ENCODE results near the gene TNFSF13. TPM values are rescaled to one million over a fixed set of nuclear protein-coding genes. Genes with fewer than 3 reads are reported as not detected.

Gene TNFSF13
- total and polyA plus RNA-seq, 2 of the 8 experiments (the other 6 are each of a cell fraction or from before 2014, with no cell fraction given), result 2.1 to 2.6 TPM

DNA sequence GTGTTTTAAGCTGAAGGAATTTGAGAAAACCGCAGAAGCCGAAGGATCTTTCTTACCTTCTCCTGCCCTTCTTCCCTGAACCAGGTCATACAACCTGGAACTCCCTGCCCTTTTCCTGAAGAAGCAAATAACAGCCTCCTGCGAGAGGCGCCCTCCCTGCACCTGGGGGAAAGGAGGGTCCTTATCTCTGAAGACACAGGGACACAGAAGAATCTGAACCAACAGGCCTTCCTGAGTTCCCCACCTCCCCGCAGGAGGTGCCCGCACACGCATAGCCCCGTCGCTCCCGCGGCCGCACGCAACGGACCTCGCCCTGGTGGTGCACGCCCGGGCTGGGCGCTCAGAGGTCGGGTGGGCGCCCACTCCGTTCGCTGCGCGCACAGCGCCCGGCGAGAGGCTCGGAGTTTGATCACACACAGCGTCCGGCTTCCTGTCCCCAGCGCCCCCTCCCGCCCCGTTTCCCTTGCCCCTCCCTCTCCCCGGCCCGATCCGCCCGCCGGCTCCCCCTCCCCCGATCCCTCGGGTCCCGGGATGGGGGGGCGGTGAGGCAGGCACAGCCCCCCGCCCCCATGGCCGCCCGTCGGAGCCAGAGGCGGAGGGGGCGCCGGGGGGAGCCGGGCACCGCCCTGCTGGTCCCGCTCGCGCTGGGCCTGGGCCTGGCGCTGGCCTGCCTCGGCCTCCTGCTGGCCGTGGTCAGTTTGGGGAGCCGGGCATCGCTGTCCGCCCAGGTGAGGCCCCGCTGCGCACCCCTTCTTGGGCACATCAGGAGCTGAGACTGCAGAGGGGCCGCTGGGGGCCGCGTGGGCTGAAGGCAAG is 9.8 kb upstream of the TNFSF13 start, which contains the start of gene TNFSF12:
TSS of gene TNFSF12 (plus strand) at position 474 of the 816 bp plus-strand sequence. CDS start at position 570, 96 bp downstream.
- whole genome bisulfite sequencing, 2 experiments (ENCODE audit: extremely low coverage in 1 of 2, insufficient coverage in 1 of 2, insufficient read length in 1 of 2, insufficient replicate concordance in 2 of 2, low coverage in 1 of 2, low lambda C conversion rate in 2 of 2, missing lambda C conversion rate in 1 of 2), result 3% methylated on average over 37 of the region's 65 CpGs; no CpG with 5 or more reads in 1 of the 2 experiments
- DNase-seq (ENCODE audit: low read depth in 1 of 2, low spot score in 2 of 2), result peak in 1 of 2 experiments; percentile 73
- TF ChIP-seq PHF8 (conservative IDR thresholded peaks at IDR 0.05; ENCODE audit: low read depth, low read length) (peak; percentile 38; the same call in 1 of the 2 replicates), KDM4A (IDR thresholded peaks at IDR 0.05; ENCODE audit: low read depth, low read length, severe bottlenecking) (peak; percentile 92), CTBP2 (IDR thresholded peaks at IDR 0.05; ENCODE audit: borderline replicate concordance, insufficient read depth, insufficient read length, low read length) (peak; percentile 10), RAD21 (IDR thresholded peaks at IDR 0.05 in 1 of 2, conservative IDR thresholded peaks at IDR 0.05 in 1 of 2; ENCODE audit: low read depth in 2 of 2, low read length in 2 of 2) (0 out of 4 replicates have a peak, but pooled peaks of 1 of the 2 experiments have one; percentile 7), SIX5 (IDR thresholded peaks at IDR 0.05; ENCODE audit: low read depth, low read length) (no peak), TCF12 (IDR thresholded peaks at IDR 0.05; ENCODE audit: low read depth, low read length) (0 out of 2 replicates have a peak, but pooled peaks have one; percentile 31), BACH1 (IDR thresholded peaks at IDR 0.05; ENCODE audit: low read length) (0 out of 2 replicates have a peak, but pooled peaks have one; percentile 13)

More for the DNA sequence above, 9.8 kb upstream of the TNFSF13 start, which contains the start of gene TNFSF12:
- Histone ChIP-seq H2BK12ac (ENCODE audit: low read depth, low read length) (peak within 1 kb of the TSS; percentile 95; the same call in 1 of the 2 replicates), H4K20me1 (replicated peaks in 1 of 2; ENCODE audit: control insufficient read depth in 1 of 2, insufficient read depth in 2 of 2, low read length in 2 of 2) (peaks cover 0 to 7% of the 10 kb centered on the region in 2 experiments), H3K9me3 (ENCODE audit: insufficient read depth in 2 of 2, low read depth in 1 of 2, low read length in 1 of 2) (no peaks in the 10 kb centered on the region), H3K27me3 (replicated peaks in 1 of 4; ENCODE audit: control insufficient read depth in 3 of 4, extremely low read depth in 1 of 4, insufficient read depth in 3 of 4, low read length in 3 of 4) (peaks cover 0 to 5% (median 3%) of the 10 kb centered on the region in 4 experiments; a peak in 4 of 7 replicates), H2BK15ac (ENCODE audit: low read length) (peak within 1 kb of the TSS; percentile 98; the same call in 1 of the 2 replicates), H4K91ac (replicated peaks; ENCODE audit: insufficient read length, low read length) (peak within 1 kb of the TSS; percentile 93), H3K4me1 (replicated peaks in 1 of 4; ENCODE audit: control insufficient read depth in 3 of 4, insufficient read depth in 4 of 4, low read length in 3 of 4) (peaks cover 0 to 4% (median 3%) of the 10 kb centered on the region in 4 experiments; a peak in 2 of 7 replicates), H3K27ac (ENCODE audit: low read depth, low read length) (no peak within 1 kb of the TSS), H4K5ac (ENCODE audit: insufficient read length, low read depth, low read length) (peak within 1 kb of the TSS; percentile 15), H2BK20ac (ENCODE audit: low read length) (no peak within 1 kb of the TSS), H3K4ac (replicated peaks; ENCODE audit: insufficient read length, low read depth, low read length) (peak within 1 kb of the TSS; percentile 91), H3K79me1 (ENCODE audit: low read depth, low read length) (no peaks in the 10 kb centered on the region), H2AFZ (ENCODE audit: low read length) (peak within 1 kb of the TSS; percentile 86), H2BK5ac (ENCODE audit: low read depth, low read length) (peak within 1 kb of the TSS; percentile 78; the same call in 1 of the 2 replicates), H3K79me2 (ENCODE audit: control insufficient read depth in 1 of 2, insufficient read depth in 2 of 2, low read length in 2 of 2) (no peaks in the 10 kb centered on the region), H3K14ac (ENCODE audit: insufficient read length) (no peak within 1 kb of the TSS), H3K9ac (replicated peaks in 1 of 4; ENCODE audit: extremely low read depth in 1 of 4, low read depth in 3 of 4, low read length in 3 of 4) (peak within 1 kb of the TSS in 2 of 4 experiments; percentile 25 to 32; a peak in 3 of 7 replicates), H3K23ac (ENCODE audit: insufficient read length) (no peak within 1 kb of the TSS), H3K36me3 (ENCODE audit: control insufficient read depth in 2 of 4, insufficient read depth in 4 of 4, low read length in 3 of 4) (no peaks in the 10 kb centered on the region), H3K56ac (replicated peaks; ENCODE audit: insufficient read length, low read depth, low read length) (no peak within 1 kb of the TSS), H4K8ac (ENCODE audit: extremely low read depth, insufficient read depth, low read length) (peak within 1 kb of the TSS; percentile 89; the same call in 1 of the 2 replicates), H2BK120ac (replicated peaks; ENCODE audit: low read depth, low read length) (no peak within 1 kb of the TSS), H3K4me2 (ENCODE audit: insufficient read depth in 1 of 2, low read depth in 2 of 2, low read length in 2 of 2) (peak within 1 kb of the TSS; percentile 70 to 89), H3K23me2 (ENCODE audit: low read depth, low read length) (peaks cover 6% of the 10 kb centered on the region; the same call in 1 of the 2 replicates), H3K4me3 (ENCODE audit: extremely low read depth in 1 of 4, insufficient read depth in 2 of 4, low read depth in 3 of 4, low read length in 4 of 4) (peak within 1 kb of the TSS; percentile 56 to 77 (median 70)), H3K18ac (ENCODE audit: extremely low read depth, low read length) (peak within 1 kb of the TSS; percentile 60; the same call in 1 of the 2 replicates), H2AK5ac (ENCODE audit: low read depth, low read length) (peak within 1 kb of the TSS; percentile 25; the same call in 1 of the 2 replicates)
- ChIA-PET POLR2A (ENCODE audit: partially characterized antibody) (interaction anchor here (0.8 to 37.5 kb wide), 10 partner anchors 9 to 64 kb away, joined by 3 to 1144 read pairs (median 4); partner anchors contain the start of genes CD68, MPDU1, POLR2A and SOX15), CTCF (ENCODE audit: partially characterized antibody) (interaction anchor here (0.6 to 3.9 kb wide), 5 partner anchors 12 to 59 kb away, joined by 3 to 27 read pairs (median 3); partner anchors contain the start of gene SENP3)
- FAIRE-seq, result peak; percentile 71

All from H1 (cell line).